Karpas-422 (cell line): ENCODE data around the gene MGLL. TPM values are rescaled to one million over a fixed set of nuclear protein-coding genes. Genes with fewer than 3 reads are reported as not detected.

Source experiments
- DNase-seq: peaks from one replicate; pipeline ENCODE4 v3.0.0-alpha.2; 2015
- H2AFZ ChIP-seq: fragments of 200-600 bp; sonication (generic); 2 replicates; pipeline ENCODE4 v1.6.1; 2014; ENCODE audit warnings: antibody characterized with exemption, low read length, mixed read lengths
- H3K27ac ChIP-seq: fragments of 200-600 bp; sonication (generic); 2 replicates; pipeline ENCODE4 v1.5.1; 2014; ENCODE audit warnings: mild to moderate bottlenecking, low read length, moderate library complexity
- H3K27me3 ChIP-seq: fragments of 200-600 bp; sonication (generic); 2 replicates; pipeline ENCODE4 v1.6.1; 2014; ENCODE audit warnings: low read length, mixed read lengths
- H3K36me3 ChIP-seq: fragments of 200-600 bp; sonication (generic); 2 replicates; pipeline ENCODE4 v1.6.1; 2014; ENCODE audit warnings: low read length, mixed read lengths; ENCODE audit not compliant: insufficient read depth
- H3K4me1 ChIP-seq: fragments of 200-600 bp; sonication (generic); 2 replicates; pipeline ENCODE4 v1.6.1; 2014; ENCODE audit warnings: mild to moderate bottlenecking, low read length, mixed read lengths
- H3K4me2 ChIP-seq: fragments of 200-600 bp; sonication (generic); 2 replicates; pipeline ENCODE4 v1.6.1; 2014; ENCODE audit warnings: low read length, low read depth, mild to moderate bottlenecking; ENCODE audit not compliant: poor library complexity, severe bottlenecking
- H3K4me3 ChIP-seq: fragments of 200-600 bp; sonication (generic); 2 replicates; pipeline ENCODE4 v1.5.1; 2014; ENCODE audit warnings: mild to moderate bottlenecking, antibody characterized with exemption, low read length, mixed read lengths
- H3K79me2 ChIP-seq: fragments of 200-600 bp; sonication (generic); 2 replicates; pipeline ENCODE4 v1.6.1; 2014; ENCODE audit warnings: mild to moderate bottlenecking, low read length, mixed read lengths
- H3K9ac ChIP-seq: fragments of 200-600 bp; sonication (generic); 2 replicates; pipeline ENCODE4 v1.6.0; 2014; ENCODE audit warnings: low read length
- H3K9me2 ChIP-seq: fragments of 200-600 bp; sonication (generic), shearing (Covaris generic); replicated peaks from 2 replicates; pipeline ENCODE4 v1.6.0; 2014; ENCODE audit warnings: mild to moderate bottlenecking, low read length, moderate library complexity; ENCODE audit not compliant: insufficient read depth
- H3K9me3 ChIP-seq: fragments of 300-700, 200-600 bp; sonication (generic); 2 replicates; pipeline ENCODE4 v1.6.1; 2014; ENCODE audit warnings: low read length, mixed read lengths
- H4K20me1 ChIP-seq: fragments of 200-600 bp; sonication (generic); 2 replicates; pipeline ENCODE4 v1.6.1; 2014; ENCODE audit warnings: mild to moderate bottlenecking, antibody characterized with exemption, low read length, low read depth; ENCODE audit not compliant: insufficient read depth
- total RNA-seq: library from RNA; depleted of rRNA; stranded (reverse); fragments of >200 nt; shearing (Covaris generic); gene quantifications from 2 replicates; pipeline ENCODE4 v1.2.3, GENCODE V29; 2014; ENCODE audit warnings: low replicate concordance

Gene MGLL
- total RNA-seq, 1 experiment from 2014 or later, result 58.0 TPM

DNA sequence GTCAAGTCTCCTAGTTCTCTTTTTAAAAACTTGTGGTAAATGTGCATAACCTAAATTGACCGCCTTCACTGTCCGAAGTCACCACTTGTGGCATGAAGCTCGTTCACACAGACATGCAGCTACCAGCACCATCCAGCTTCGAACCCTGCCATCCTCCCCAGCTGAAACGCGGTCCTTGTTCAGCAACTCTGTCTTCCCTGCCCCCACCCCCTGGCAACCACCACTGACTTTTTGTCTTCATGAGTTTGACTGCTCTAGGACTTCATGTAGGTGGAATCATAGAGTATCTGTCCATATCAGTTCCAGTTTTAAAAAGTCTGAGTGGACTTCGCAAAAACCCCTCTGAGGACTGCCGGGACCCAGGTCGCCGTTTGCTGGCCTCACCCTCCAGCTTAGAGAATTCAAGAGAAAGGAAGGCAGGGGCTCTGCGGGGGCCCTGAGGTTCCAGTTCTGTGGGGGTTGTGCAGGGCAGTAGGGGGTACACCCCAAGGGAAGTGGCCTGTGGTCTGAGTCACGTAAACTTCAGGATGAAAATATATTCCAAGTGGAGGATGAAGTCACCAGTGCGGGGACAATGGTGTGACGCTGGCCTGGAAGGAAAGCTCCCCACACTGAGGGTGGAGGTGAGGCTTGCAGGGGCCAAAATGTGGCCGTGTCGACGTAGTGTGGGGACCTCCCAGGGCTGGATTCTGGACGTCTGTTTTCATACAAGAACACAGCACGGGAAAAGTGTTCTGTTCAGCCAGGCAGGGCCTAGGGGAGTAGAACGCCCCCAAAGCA is 82.0 kb downstream of the MGLL start:
- Histone ChIP-seq H3K36me3 (no peaks in the 10 kb centered on the region), H3K9me3 (no peaks in the 10 kb centered on the region), H2AFZ (no peak overlapping the region), H3K4me1 (peaks cover 62% of the 10 kb centered on the region), H3K79me2 (peaks cover 6% of the 10 kb centered on the region), H3K27ac (peak overlapping the region; percentile 98; the same call in 1 of the 2 replicates), H3K27me3 (no peaks in the 10 kb centered on the region), H3K9me2 (no peaks in the 10 kb centered on the region), H4K20me1 (no peaks in the 10 kb centered on the region), H3K4me2 (no peak overlapping the region), H3K4me3 (no peak overlapping the region), H3K9ac (no peak overlapping the region)
- DNase-seq, result no peak

DNA sequence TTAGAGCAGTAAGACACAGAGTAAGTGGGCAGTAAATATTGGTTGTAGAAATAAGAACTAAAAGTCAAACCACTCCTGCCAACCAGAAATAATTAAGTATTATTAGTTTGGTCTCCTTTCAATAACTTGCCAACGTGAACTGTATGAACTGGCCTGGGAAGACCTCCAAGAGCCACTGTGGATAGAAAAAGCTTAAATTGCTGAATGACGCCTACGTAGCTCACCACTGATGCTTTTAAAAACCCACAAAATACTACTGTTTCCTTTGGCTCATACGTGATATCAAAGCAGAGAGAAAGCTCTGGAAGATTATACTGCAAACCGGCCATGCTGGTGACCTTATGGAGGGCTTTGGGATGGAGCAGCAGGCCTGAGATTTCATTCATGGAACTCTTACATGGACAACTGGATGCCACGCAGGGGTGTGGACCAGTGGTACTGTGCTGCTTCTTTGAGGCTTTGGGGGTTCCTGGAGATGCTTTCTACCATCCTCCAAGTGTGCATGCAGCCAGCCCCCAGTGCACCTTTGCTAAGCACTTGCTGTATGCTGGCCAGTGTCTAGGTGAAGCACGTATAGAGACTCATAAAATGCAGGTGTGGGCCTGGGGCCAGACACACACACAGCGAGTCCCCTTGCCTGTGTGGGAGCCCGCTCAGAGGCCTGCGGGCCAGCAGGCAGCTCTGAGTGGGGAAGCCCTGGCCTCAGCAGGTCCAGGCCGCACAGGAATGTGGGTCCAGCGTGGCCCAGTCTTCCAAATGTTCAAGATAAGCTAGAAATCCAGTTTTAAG is 82.8 kb downstream of the MGLL start:
- no peaks in the 10 kb centered on the region for H4K20me1 ChIP-seq
- H3K27me3 ChIP-seq, result no peaks in the 10 kb centered on the region
- peaks cover 70% of the 10 kb centered on the region for H3K4me1 ChIP-seq
- peak overlapping the region; percentile 43; the same call in 1 of the 2 replicates for H3K9ac ChIP-seq
- H3K9me2 ChIP-seq, result no peaks in the 10 kb centered on the region
- peaks cover 14% of the 10 kb centered on the region for H3K79me2 ChIP-seq
- no peaks in the 10 kb centered on the region for H3K36me3 ChIP-seq
- no peak overlapping the region for H3K4me2 ChIP-seq
- H3K9me3 ChIP-seq, result no peaks in the 10 kb centered on the region
- no peak overlapping the region for H3K4me3 ChIP-seq
- peak overlapping the region; percentile 98 for H3K27ac ChIP-seq
- no peak overlapping the region for H2AFZ ChIP-seq
- no peak for DNase-seq

DNA sequence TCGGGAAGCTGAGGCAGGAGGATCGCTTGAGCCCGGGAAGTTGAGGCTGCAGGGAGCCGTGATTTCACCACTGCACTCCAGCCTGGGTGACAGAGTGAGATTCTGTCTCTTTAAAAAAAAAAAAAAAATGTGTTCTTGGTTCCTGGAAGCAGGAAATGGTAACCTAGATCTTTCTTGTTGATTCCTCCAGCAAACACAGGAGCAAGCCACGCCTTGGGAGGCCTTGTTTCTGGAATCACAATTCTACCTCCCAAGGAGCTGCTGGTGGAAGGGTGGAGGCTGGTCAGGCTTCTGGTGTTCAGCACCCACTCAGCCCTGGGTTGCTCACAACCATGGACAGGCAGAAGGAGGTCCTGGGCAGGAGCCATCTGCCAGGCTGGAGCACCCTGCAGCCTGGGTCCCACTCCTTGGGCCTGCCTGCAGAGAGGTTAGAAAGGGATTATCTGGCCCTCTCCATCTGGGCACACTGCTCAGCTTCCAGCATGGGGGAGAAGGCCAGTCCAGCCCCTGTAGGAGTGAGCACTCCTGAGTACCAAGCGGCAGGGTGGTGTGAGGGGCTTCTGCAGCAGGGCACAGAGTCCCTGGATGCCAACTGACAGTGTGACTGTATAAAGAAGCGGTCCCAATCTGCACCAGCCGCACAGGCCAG is 84.0 kb downstream of the MGLL start:
- peak overlapping the region; percentile 98 for H3K27ac ChIP-seq
- H3K27me3 ChIP-seq, result no peaks in the 10 kb centered on the region
- H4K20me1 ChIP-seq, result no peaks in the 10 kb centered on the region
- DNase-seq, result no peak
- H3K9ac ChIP-seq, result peak overlapping the region; percentile 43
- no peaks in the 10 kb centered on the region for H3K9me3 ChIP-seq
- H3K4me2 ChIP-seq, result peak overlapping the region; percentile 5
- H3K4me3 ChIP-seq, result no peak overlapping the region
- no peaks in the 10 kb centered on the region for H3K36me3 ChIP-seq
- no peaks in the 10 kb centered on the region for H3K9me2 ChIP-seq
- no peak overlapping the region for H2AFZ ChIP-seq
- peaks cover 26% of the 10 kb centered on the region for H3K79me2 ChIP-seq
- H3K4me1 ChIP-seq, result peaks cover 75% of the 10 kb centered on the region

DNA sequence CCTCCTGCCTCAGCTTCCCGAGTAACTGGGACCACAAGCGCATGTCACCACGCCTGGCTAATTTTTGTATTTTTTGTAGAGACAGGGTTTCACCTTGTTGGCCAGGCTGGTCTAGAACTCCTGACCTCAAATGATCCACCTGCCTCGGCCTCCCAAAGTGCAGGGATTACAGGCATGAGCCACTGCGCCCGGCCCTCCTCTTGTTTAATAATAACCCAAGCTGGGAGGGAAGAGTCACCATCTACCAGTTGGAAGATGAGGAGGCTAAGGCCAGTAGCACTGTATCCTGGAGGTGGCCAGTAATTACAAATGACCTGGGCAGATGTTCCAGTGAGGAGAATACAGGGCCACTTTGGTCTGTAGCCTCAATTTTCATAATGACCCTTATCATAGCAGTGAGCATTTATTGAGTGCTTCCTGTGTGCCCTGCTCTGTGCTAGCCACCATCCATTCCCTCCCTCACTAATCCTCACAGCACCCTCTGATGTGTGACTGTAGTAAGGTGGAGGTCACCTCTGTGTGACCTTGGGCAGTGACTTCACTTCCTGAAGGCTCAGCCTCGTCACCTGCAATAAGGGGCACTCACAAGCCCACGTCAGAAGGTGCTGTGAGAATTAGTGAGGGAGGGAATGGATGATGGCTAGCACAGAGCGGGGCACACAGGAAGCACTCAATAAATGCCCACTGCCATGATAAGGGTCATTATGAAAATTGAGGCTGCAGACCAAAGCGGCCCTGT is 85.3 kb downstream of the MGLL start:
- Histone ChIP-seq H3K4me2 (peak overlapping the region; percentile 76), H3K27ac (peak overlapping the region; percentile 98), H3K9ac (peak overlapping the region; percentile 54), H3K27me3 (no peaks in the 10 kb centered on the region), H2AFZ (no peak overlapping the region), H3K4me1 (peaks cover 88% of the 10 kb centered on the region), H3K9me3 (no peaks in the 10 kb centered on the region), H3K36me3 (no peaks in the 10 kb centered on the region), H3K9me2 (no peaks in the 10 kb centered on the region), H4K20me1 (no peaks in the 10 kb centered on the region), H3K79me2 (peaks cover 39% of the 10 kb centered on the region), H3K4me3 (no peak overlapping the region)
- DNase-seq, result peak; percentile 69

DNA sequence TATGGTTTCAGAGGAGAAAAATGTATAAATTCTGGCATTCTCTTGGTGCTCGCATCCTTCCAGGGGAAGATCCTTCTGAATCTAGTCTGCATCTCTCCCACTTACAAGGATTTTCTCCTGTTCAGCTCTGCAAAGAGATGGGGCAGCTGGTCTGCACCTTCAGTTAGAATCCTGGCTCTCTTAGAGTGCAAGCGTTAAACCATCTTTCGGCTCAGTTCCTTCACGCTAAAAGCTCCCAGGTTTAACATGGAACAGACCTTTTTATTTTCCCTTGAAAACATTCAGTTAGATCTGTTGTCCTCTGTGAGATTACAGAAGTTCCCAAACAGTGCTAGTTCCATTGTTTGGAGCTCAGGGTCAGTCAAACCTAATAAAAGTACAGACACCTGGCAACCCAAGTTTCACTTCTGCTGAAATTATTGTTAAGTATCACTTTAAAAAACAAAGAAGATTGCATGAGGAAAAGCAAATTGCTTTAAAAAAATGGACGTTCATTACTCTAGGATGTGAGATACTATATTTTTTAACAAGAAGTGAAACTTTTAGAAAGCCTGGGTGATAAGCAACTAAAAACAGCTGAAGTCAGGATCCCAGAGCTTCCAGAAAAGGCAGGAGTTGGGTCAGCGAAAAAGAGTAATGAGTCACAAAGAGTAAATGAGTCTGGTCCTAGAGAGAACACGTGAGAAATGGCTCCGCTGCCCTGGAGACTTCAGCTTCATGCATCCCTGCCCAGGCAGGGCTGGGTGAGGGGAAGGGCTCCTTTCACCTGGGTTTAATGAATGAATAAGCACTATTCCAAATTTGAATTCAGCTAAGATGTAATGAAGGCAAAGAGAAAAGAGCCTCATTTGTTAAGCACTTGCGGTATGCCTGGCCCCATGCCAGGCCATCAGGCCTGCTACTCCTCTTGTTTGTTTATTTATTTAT is 86.3 kb downstream of the MGLL start:
- H3K9ac ChIP-seq, result peak overlapping the region; percentile 91
- H3K27ac ChIP-seq, result peak overlapping the region; percentile 98
- no peaks in the 10 kb centered on the region for H3K27me3 ChIP-seq
- H4K20me1 ChIP-seq, result no peaks in the 10 kb centered on the region
- no peaks in the 10 kb centered on the region for H3K36me3 ChIP-seq
- H3K4me3 ChIP-seq, result peak overlapping the region; percentile 70
- peaks cover 94% of the 10 kb centered on the region for H3K4me1 ChIP-seq
- peak; percentile 97 for DNase-seq
- peak overlapping the region; percentile 76 for H3K4me2 ChIP-seq
- no peak overlapping the region for H2AFZ ChIP-seq
- no peaks in the 10 kb centered on the region for H3K9me3 ChIP-seq
- no peaks in the 10 kb centered on the region for H3K9me2 ChIP-seq
- peaks cover 47% of the 10 kb centered on the region for H3K79me2 ChIP-seq

DNA sequence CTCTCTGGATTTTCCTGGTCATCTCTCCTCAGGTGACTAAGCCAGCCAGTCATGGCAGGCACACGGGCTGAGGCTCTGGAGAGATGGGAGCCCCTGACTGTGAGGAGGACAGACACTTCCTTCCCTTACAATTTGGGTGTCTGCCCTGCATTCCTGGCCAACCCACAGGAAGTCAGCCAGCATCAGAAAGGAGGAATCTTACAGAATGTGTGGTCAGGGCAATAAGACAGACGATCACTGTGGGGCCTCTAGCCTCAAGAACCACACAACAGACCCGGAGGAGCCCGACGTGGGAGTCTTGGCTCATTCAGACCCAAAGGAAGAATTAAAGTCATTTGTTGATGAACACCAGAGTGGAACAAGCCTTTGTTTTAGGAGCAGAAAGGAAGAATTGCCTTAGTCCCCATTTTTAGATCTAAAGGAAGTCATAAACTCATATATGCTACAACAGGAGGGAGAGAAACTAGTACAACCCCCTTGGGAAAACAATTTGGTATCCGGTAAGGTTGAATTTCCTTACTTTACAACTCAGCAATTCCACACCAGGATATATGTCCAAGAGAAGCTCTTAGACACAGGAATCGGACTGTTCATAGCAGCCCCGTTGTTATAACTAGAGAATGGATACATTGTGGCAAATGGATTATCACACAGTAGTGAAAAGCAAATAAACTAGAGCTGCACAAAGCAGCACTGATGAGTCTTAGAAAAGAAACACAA is 87.4 kb downstream of the MGLL start:
- peaks cover 59% of the 10 kb centered on the region for H3K79me2 ChIP-seq
- peak; percentile 80 for DNase-seq
- H4K20me1 ChIP-seq, result no peaks in the 10 kb centered on the region
- H3K9me3 ChIP-seq, result no peaks in the 10 kb centered on the region
- H3K9me2 ChIP-seq, result no peaks in the 10 kb centered on the region
- H2AFZ ChIP-seq, result no peak overlapping the region
- peak overlapping the region; percentile 98 for H3K27ac ChIP-seq
- H3K36me3 ChIP-seq, result no peaks in the 10 kb centered on the region
- H3K4me2 ChIP-seq, result peak overlapping the region; percentile 76
- H3K4me3 ChIP-seq, result peak overlapping the region; percentile 70
- no peaks in the 10 kb centered on the region for H3K27me3 ChIP-seq
- H3K9ac ChIP-seq, result peak overlapping the region; percentile 91
- peaks cover 99% of the 10 kb centered on the region for H3K4me1 ChIP-seq
